Measurements from ENCODE around the gene ITGB3BP. TPM values are rescaled to one million over a fixed set of nuclear protein-coding genes. Genes with fewer than 3 reads are reported as not detected.

ITGB3BP gene
- total and polyA plus RNA-seq, 2 of the 8 experiments (the other 6 are each of a cell fraction or from before 2014, with no cell fraction given), result 17.6 to 49.1 TPM

DNA sequence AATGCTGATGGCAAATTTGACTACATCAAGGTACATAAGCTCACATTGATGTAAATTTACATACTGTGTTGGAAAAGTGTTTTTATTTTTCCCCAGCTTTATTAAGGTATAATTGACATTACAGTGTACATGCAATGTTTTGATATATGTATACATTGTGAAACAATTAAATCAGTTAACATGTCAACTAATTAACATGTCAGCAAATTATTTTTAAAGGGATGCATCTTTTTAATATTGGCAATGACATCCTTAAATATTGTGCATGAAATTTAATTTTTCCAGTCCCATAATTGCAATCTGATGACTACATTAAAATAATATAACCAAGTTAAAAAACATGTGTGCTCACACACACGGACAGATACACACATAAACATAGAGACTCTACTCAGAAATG, 9.7 kb upstream of the ITGB3BP start:
- ChIA-PET CTCF (ENCODE audit: partially characterized antibody) (no interaction called here), POLR2A (ENCODE audit: partially characterized antibody) (no interaction called here)
- Histone ChIP-seq H2AFZ (ENCODE audit: low read length) (no peak overlapping the region), H2BK120ac (replicated peaks; ENCODE audit: low read depth, low read length) (no peak overlapping the region), H3K14ac (ENCODE audit: insufficient read length) (no peak overlapping the region), H4K8ac (ENCODE audit: extremely low read depth, insufficient read depth, low read length) (no peak overlapping the region), H3K27me3 (replicated peaks in 1 of 4; ENCODE audit: control insufficient read depth in 3 of 4, extremely low read depth in 1 of 4, insufficient read depth in 3 of 4, low read length in 3 of 4) (no peaks in the 10 kb centered on the region), H3K56ac (replicated peaks; ENCODE audit: insufficient read length, low read depth, low read length) (no peak overlapping the region), H3K4ac (replicated peaks; ENCODE audit: insufficient read length, low read depth, low read length) (no peak overlapping the region), H3K4me2 (ENCODE audit: insufficient read depth in 1 of 2, low read depth in 2 of 2, low read length in 2 of 2) (no peak overlapping the region), H4K5ac (ENCODE audit: insufficient read length, low read depth, low read length) (no peak overlapping the region), H4K91ac (replicated peaks; ENCODE audit: insufficient read length, low read length) (no peak overlapping the region), H3K23me2 (ENCODE audit: low read depth, low read length) (no peaks in the 10 kb centered on the region), H3K9ac (replicated peaks in 1 of 4; ENCODE audit: extremely low read depth in 1 of 4, low read depth in 3 of 4, low read length in 3 of 4) (no peak overlapping the region), H3K9me3 (ENCODE audit: insufficient read depth in 2 of 2, low read depth in 1 of 2, low read length in 1 of 2) (no peaks in the 10 kb centered on the region), H3K79me2 (ENCODE audit: control insufficient read depth in 1 of 2, insufficient read depth in 2 of 2, low read length in 2 of 2) (no peaks in the 10 kb centered on the region), H3K4me1 (replicated peaks in 1 of 4; ENCODE audit: control insufficient read depth in 3 of 4, insufficient read depth in 4 of 4, low read length in 3 of 4) (peaks cover 0 to 4% (median 1%) of the 10 kb centered on the region in 4 experiments; a peak in 2 of 7 replicates), H3K36me3 (ENCODE audit: control insufficient read depth in 2 of 4, insufficient read depth in 4 of 4, low read length in 3 of 4) (no peaks in the 10 kb centered on the region), H3K79me1 (ENCODE audit: low read depth, low read length) (no peaks in the 10 kb centered on the region), H2BK12ac (ENCODE audit: low read depth, low read length) (no peak overlapping the region), H4K20me1 (replicated peaks in 1 of 2; ENCODE audit: control insufficient read depth in 1 of 2, insufficient read depth in 2 of 2, low read length in 2 of 2) (no peaks in the 10 kb centered on the region), H2AK5ac (ENCODE audit: low read depth, low read length) (no peak overlapping the region), H3K4me3 (ENCODE audit: extremely low read depth in 1 of 4, insufficient read depth in 2 of 4, low read depth in 3 of 4, low read length in 4 of 4) (no peak overlapping the region), H2BK15ac (ENCODE audit: low read length) (no peak overlapping the region), H2BK20ac (ENCODE audit: low read length) (no peak overlapping the region), H3K18ac (ENCODE audit: extremely low read depth, low read length) (no peak overlapping the region), H2BK5ac (ENCODE audit: low read depth, low read length) (no peak overlapping the region), H3K27ac (ENCODE audit: low read depth, low read length) (no peak overlapping the region), H3K23ac (ENCODE audit: insufficient read length) (no peak overlapping the region)
- TF ChIP-seq EGR1 (IDR thresholded peaks at IDR 0.05; ENCODE audit: borderline replicate concordance, low read depth, low read length), result no peak
- no peak for TF ChIP-seq SUZ12 (IDR thresholded peaks at IDR 0.05; ENCODE audit: low read length)
- no peak for TF ChIP-seq SP2 (IDR thresholded peaks at IDR 0.05; ENCODE audit: low read length)
- TF ChIP-seq SRF (IDR thresholded peaks at IDR 0.05; ENCODE audit: low read depth, low read length), result no peak
- no peak for TF ChIP-seq SIRT6 (IDR thresholded peaks at IDR 0.05; ENCODE audit: low read length)
- TF ChIP-seq, protein P1, sequence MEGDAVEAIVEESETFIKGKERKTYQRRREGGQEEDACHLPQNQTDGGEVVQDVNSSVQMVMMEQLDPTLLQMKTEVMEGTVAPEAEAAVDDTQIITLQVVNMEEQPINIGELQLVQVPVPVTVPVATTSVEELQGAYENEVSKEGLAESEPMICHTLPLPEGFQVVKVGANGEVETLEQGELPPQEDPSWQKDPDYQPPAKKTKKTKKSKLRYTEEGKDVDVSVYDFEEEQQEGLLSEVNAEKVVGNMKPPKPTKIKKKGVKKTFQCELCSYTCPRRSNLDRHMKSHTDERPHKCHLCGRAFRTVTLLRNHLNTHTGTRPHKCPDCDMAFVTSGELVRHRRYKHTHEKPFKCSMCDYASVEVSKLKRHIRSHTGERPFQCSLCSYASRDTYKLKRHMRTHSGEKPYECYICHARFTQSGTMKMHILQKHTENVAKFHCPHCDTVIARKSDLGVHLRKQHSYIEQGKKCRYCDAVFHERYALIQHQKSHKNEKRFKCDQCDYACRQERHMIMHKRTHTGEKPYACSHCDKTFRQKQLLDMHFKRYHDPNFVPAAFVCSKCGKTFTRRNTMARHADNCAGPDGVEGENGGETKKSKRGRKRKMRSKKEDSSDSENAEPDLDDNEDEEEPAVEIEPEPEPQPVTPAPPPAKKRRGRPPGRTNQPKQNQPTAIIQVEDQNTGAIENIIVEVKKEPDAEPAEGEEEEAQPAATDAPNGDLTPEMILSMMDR (IDR thresholded peaks at IDR 0.05; ENCODE audit: control extremely low read depth in 1 of 3, insufficient read depth in 1 of 3, low read depth in 1 of 3, low read length in 3 of 3), result no peak
- 86% methylated on average over 1 of the region's 1 CpG; no CpG with 5 or more reads in 1 of the 2 experiments for whole genome bisulfite sequencing, 2 experiments (ENCODE audit: extremely low coverage in 1 of 2, insufficient coverage in 1 of 2, insufficient read length in 1 of 2, insufficient replicate concordance in 2 of 2, low coverage in 1 of 2, low lambda C conversion rate in 2 of 2, missing lambda C conversion rate in 1 of 2)
- no peak for DNase-seq (ENCODE audit: low read depth in 1 of 2, low spot score in 2 of 2)
- no peak for FAIRE-seq

Measured in H1 (cell line).